CD4-positive, alpha-beta T cell treated with Interleukin-15 for 1 hour (primary cell): ENCODE data around the gene CELA2A.
A peak's percentile ranks its signal among the peaks of the same experiment; 100 is the strongest.
"Not testable (repeated sequence)": the region's sequence is repeated elsewhere in the genome, so short reads cannot be mapped to it uniquely, and the experiment has no call there.

Experiments
- DNase-seq: peaks from one replicate; pipeline ENCODE4 v3.0.0-alpha.2; 2020

Gene CELA2A

DNA sequence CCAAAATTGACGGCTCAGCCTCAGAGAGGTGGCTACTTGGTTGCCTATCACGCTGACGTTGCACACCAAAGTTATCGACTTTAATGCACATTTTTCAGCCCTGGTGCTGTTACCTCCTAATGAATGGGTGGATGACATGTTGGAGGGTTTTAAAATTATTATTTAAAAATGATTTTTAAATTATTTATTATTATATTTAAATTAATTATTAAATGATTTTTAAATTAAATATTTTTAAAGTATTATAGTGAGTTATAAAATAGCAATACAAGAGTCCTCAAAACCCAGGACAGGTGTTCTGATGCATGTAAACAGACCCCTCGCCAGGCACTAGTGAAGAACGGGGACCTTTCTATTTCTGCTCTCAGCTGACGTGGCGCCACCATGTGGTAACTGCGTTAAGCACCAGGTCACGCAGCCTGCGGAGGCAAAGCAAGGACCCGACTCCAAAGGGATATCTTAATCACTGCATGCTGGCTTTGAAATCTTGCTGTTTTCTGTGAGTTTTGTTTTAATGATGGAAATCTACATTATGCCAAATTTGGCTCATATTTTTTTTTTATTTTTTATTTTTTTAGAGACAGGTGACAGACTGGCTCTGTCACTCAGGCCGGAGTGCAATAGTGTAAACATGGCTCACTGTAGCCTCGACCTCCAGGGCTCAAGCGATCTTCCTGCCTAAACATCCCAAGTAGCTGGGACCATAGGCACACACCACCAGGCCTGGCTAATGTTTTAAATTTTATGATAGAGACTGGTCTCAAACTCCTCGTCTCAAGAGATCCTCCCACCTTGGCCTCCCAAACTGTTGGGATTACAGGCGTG, 44.9 kb downstream of the CELA2A start:
- DNase-seq, result peak; percentile 31

DNA sequence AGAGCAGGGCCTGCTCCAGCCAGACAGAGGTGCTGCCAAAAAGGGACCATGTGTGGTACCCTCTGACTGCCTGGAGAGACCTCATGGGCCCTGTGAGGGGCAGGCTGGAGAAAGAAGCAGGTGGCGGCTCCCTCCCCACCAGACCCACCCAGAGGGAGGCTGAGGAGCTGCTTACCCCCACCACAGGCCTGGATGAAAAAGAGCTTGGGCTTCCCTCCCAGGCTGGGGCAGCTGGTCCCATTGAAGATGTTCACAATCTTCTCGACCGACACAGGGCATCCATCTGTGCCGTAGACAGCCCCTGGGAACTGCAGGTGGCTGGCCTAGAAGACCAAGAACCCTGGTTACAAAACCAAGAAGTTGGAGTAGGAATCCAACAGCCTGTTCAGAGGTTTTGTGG, 47.9 kb downstream of the CELA2A start:
- DNase-seq, result no peak

DNA sequence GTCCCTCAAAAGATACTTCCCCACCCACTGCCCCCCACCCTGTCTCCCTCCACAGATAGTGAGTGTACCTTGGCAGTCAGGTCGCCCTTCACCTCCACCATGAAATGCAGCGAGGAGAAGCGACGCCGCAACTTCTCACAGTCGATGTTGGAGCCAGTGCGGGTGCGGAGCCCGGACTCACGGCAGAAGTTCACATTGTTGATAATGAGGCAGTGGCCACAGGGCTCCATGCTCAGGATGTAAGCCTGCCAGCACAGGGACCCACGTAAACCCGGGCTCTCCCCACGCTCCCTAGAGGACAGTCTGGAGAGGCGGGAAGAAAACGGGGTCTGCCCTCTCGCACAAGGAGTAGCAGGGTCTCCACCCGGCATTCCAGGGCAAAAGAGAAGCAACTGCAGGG, 50.3 kb downstream of the CELA2A start:
- DNase-seq, result no peak

DNA sequence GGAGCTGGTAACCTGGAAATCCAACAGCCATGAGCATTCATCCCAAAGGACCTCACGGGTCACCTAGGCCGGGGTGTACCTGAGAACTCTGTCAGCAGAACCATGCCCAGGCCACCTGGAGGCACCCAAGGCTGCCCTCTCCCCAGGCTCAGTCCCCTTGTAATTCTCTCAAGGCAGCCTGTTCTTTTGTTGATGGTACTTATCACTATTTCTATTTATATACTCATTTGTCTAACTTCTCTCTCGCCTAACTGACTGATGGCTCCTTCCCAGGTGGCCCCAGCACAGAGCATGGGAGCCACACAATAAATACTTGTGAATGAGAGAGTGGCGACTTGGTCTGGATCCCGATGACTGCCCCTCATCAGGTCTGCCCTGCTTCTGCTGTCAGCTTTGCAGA, 50.7 kb downstream of the CELA2A start:
- DNase-seq, result no peak

DNA sequence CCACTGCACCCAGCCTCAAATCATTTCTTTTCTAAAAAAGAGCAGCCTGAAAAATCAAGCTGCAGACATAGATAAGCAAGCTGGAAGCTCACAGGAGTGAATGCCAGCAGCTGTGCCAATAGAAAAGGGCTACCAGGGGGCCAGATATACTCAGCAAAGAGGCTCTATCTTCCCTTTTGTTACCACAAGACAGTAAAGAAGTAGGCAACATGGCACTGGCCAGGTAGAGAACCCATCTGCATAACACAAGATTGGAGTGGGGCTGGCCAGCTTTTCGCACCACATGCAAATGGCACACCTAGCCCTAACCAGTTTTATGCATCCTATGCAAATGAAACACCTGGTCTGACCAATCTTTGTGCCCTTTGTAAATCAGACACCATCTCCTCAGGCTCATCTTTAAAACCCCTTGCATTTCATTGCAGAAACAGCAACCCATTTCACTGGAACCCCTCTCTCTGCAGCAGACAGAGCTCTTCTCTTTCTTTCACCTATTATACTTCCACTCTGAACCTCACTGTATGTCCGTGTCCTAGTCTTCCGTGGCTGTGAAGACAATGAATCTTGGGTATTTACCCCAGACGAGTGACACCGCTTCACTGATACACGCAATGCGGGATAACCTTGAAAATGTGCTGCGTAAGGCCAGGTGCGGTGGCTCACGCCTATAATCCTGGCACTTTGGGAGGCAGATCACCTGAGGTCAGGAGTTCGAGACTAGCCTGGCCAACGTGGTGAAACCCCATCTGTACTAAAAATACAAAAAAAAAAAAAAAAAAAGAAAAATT, 52.4 kb downstream of the CELA2A start:
- no peak for DNase-seq

DNA sequence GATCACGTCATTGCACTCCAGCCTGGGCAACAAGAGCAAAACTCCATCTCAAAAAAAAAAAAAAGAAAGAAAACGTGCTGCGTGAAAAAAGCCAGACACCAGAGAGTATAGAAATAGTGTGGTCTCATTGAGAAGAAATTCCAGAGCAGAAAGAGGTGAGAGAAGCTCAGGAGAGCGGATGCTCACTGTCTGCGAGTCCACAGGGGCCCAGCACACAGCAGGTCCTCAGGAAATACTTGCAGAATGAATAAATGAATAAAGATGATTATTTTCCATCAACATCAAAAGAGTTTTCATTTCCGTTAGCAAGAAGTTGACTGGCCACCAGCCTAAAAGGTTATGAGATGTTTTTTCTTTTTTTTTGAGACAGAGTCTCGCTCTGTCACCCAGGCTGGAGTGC, 53.1 kb downstream of the CELA2A start:
- no peak for DNase-seq

DNA sequence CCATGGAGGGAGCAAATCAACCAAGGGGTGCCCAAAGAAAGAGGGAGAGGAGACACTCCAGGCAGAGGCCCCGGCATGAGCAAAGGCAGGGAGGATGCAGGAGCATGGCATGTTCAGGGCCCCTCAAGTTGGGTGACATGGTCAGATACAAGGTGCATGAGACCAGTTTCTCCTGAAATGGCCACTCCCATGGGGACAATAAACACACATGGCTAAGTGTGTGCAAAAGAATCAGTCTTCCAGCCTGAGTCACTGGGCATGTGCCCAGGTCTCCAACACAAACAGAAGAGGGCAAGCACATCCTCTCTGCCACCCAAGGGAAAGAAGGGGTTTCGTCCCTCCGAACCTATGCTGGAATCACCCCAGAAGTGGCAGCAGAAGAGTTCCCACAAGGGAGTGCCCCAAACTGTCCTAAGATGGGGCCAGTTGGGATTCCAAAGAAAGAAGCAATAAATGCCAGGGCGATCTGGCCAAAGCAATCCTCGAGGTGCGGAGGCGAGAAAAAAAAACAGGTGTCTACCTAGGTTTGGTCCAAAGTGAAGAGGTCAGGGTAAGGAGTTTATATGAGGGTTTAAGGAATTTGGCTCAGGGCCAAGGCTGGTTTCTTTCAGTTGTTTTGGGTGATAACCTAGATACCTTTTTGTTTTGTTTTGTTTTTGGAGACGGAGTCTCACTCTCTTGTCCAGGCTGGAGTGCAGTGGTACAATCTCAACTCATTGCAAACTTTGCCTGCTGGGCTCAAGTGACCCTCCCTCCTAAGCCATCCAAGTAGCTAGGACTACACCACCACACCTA, 54.3 kb downstream of the CELA2A start:
- no peak for DNase-seq

DNA sequence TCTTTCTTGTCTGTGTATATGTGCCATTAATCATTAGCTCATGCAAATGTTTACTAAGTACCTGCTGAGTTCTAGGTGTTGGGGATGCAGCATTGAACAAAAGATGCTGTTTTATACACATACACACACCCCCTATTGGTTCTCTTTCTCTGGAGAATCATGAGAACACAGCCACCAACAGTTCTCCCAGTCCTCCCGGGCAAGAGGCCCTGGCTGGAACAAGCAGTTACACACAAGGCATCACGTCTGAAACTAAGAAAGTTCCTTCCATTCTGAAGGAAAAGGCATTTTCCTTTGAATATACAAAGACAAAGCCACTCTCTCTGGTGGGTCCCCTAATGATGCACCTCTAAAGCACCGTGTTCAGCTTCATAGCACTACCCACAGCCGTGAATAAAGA, 56.7 kb downstream of the CELA2A start:
- no peak for DNase-seq

DNA sequence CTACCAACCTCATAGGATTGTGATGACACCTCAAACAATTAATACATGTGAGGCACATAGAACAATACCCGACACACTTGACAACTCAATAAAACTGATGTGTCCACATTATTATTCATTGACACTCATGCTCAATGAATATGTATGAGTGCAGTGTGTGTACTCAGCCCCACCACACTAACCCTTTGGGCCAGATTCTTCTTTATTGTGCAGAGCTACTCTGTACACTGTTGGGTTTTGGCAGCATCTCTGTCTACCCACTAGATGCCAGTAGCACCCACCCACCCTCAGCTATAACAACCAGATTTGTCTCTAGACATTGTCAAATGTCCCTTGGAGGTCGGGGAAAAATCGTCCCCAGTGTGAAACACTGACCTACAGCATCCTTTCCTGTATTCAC, 57.4 kb downstream of the CELA2A start:
- DNase-seq, result no peak

DNA sequence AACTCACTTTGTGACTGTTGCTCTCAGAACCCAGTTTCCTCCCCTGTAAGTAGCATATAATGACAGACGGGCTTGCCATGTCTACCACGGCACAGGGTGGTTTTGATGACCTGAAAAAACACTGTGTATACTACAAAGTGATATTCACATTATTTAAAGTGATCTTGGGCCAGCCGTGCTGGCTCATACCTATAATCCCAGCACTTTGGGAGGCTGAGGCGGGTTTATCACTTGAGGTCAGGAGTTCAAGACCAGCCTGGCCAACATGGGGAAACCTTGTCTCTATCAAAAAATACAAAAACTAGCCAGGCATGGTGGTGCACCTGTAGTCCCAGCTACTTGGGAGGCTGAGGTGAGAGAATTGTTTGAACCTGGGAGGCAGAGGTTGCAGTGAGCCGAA, 58.0 kb downstream of the CELA2A start:
- not testable (repeated sequence) for DNase-seq

DNA sequence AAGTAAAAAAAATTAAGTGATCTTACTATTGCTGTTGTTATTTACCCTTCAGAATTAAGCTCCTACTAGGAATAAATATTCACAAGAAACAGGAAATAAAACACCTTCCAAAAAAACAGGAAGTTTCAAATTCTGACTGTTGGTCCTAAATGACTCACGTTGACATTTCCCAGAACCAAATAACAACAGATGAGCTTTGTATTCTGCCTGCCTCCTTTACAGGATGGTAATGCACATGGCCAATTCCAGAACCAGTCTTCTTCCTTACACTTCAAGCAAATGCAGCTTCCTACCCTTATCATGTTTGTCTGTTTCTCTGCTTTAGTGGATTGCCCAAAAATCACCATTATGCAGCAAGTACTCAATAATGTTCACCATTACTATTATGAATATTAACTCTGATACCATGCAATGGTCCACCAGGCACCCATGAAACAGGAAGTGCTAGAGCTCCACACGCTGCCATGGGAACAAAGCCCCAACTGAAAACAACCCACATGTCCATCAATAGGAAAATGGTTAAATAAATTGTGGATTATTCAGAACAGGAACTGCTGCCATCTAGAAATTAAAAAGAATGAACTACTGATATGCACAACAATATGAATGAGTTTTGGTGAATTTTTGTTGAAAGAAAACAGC, 58.6 kb downstream of the CELA2A start:
- no peak for DNase-seq

DNA sequence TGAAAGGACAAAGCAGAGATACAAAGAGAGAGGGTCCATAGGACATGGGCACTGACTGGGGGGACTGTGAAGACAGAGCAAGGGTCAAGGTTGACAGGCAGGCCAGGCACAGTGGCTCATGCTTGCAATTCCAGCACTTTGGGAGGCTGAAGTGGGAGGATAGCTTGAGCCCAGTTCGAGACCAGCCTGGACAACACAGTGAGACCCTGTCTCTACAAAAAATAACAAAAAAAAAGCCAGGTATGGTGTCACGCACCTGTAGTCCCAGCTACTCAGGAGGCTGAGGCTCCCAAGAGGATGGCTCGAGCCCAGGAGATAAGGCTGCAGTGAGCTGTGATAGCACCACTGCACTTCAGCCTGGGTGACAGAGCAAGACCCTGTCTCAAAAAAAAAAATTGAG, 63.1 kb downstream of the CELA2A start:
- DNase-seq, result no peak

DNA sequence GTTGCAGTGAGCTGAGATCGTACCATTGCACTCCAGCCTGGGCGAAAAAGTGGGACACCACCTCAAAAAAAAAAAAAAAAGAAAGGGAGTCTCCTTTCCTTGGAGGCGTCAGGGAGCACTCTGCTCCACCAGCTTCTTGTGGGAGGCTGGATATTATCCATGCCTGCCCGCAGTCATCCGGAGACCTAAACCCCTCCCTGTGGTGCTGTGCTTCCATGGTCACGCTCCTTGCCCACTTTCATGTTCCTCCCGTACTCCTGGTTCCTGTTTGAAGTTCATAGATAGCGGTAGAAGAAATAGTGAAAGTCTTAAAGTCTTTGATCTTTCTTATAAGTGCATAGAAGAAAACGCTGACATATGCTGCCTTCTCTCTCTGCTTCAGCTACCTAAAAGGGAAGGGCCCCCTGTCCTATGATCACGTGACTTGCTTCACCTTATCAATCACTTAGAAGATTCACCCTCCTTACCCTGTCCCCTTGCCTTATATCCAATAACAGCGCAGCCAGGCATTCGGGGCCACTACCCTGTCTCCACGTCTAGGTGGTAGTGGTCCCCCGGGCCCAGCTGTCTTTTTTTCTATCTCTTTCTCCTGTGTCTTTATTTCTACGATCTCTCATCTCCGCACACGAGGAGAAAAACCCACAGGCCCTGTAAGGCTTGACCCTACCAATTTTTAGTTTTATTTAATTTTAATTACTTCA, 64.8 kb downstream of the CELA2A start:
- DNase-seq, result not testable (repeated sequence)
